HepG2 (cell line): ENCODE data around the gene IL36B. TPM values are rescaled to one million over a fixed set of nuclear protein-coding genes. Genes with fewer than 3 reads are reported as not detected.

ENCODE experiments used
- CREM ChIP-seq, 2 experiments: sonication (generic) in 1 of 2; formaldehyde crosslinking in 1 of 2; IDR thresholded peaks; 2 replicates each; pipeline versions ENCODE4 v1.4.0 to v1.6.1; 2016 to 2020; ENCODE audit warnings: antibody characterized with exemption in 1 of 2, mild to moderate bottlenecking in 1 of 2, missing genetic modification reagents in 1 of 2
- DRAP1 ChIP-seq: IDR thresholded peaks from 2 replicates; pipeline ENCODE4 v1.6.1; 2016; ENCODE audit warnings: missing genetic modification reagents, missing compliant biosample characterization
- FOXP1 ChIP-seq, 2 experiments: fragments of 450-650 bp in 1 of 2; IDR thresholded peaks; 2 replicates each; pipeline ENCODE4 v1.6.1; 2017 to 2018; ENCODE audit warnings: antibody characterized with exemption in 1 of 2
- HDAC6 ChIP-seq: fragments of 200-600 bp; sonication (generic); IDR thresholded peaks from 2 replicates; pipeline ENCODE4 v1.7.0; 2017; ENCODE audit warnings: mild to moderate bottlenecking, antibody characterized with exemption, low read length, low read depth
- HES4 ChIP-seq: sonication (generic); formaldehyde crosslinking; IDR thresholded peaks from 2 replicates; pipeline ENCODE4 v1.9.0; 2021; ENCODE audit warnings: mild to moderate bottlenecking, missing genetic modification reagents, borderline replicate concordance
- KAT7 ChIP-seq: IDR thresholded peaks from 2 replicates; pipeline ENCODE4 v1.6.1; 2018; ENCODE audit warnings: borderline replicate concordance, missing compliant biosample characterization
- MBNL3 ChIP-seq: fragments of 250-450 bp; sonication (Bioruptor Pico); conservative IDR thresholded peaks from 2 replicates; pipeline ENCODE4 v1.8.0; 2022; ENCODE audit warnings: mild to moderate bottlenecking, inconsistent platforms
- PPARG ChIP-seq: conservative IDR thresholded peaks from 2 replicates; pipeline ENCODE4 v1.6.1; 2016; ENCODE audit warnings: missing biosample characterization, missing genetic modification reagents
- TFAP4 ChIP-seq: sonication (generic); IDR thresholded peaks from 2 replicates; pipeline ENCODE4 v1.6.1; 2016; ENCODE audit warnings: low read depth, borderline replicate concordance
- ZHX1 ChIP-seq: sonication (generic); formaldehyde crosslinking; IDR thresholded peaks from 2 replicates; pipeline ENCODE4 v1.8.1; 2022; ENCODE audit warnings: low read depth, mild to moderate bottlenecking, missing genetic modification reagents
- ZNF773 ChIP-seq: sonication (generic); formaldehyde crosslinking; IDR thresholded peaks from 2 replicates; pipeline ENCODE4 v1.4.0; 2020; ENCODE audit warnings: missing genetic modification reagents, borderline replicate concordance
- polyA plus RNA-seq, 8 experiments: library from polyadenylated mRNA; depleted of rRNA in 3 of 8; stranded (reverse) in 7 of 8; unstranded in 1 of 8; fragments of >200 nt; fragmentation: Illumina TruSeq in 4 of 8; extraction: Trizol in 4 of 8; gene quantifications; 2 replicates each; pipeline versions ENCODE4 v1.2.1 to v1.2.3, GENCODE V29; 2011 to 2016; ENCODE audit warnings: low read depth in 4 of 8, missing spikeins in 1 of 8, mixed read lengths in 1 of 8; ENCODE audit not compliant: insufficient read depth in 1 of 8
- total RNA-seq, 5 experiments: library from RNA; depleted of rRNA; stranded (reverse); fragments of >200 nt; fragmentation: Illumina TruSeq; extraction: Trizol; gene quantifications; 2 replicates each; pipeline ENCODE4 v1.2.3, GENCODE V29; 2016; ENCODE audit warnings: low read depth in 1 of 5

IL36B gene
- total and polyA plus RNA-seq, 2 of the 13 experiments (the other 11 are each of a cell fraction or from before 2014, with no cell fraction given): not detected

DNA sequence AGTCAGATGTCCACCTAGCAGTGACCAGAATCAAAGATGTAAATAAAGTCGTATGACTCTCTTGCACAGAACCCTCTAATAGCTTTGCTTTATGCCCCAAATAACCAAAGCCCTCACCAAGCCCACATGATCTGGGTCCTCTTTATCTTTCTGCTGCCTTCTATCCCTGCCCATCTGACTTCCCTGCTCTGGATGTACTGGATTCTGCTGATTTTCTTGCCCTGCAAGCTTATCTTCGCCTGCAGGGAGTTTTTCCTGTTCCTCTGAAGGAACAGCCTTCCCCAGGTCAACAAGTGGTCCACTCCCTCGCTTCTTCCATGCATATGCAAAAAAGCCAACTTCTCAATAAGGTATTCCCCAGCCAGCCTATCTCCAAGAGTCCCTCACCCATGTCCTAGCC is 18.7 kb downstream of the IL36B start (continued):
- TF ChIP-seq MBNL3: no peak
- no peak for TF ChIP-seq ZNF773
- TF ChIP-seq HES4 (CRISPR knock-in tag): no peak
- TF ChIP-seq HDAC6: no peak
- TF ChIP-seq CREM (IDR thresholded peaks at IDR 0.05): no peak
- TF ChIP-seq CREM (CRISPR knock-in tag; IDR thresholded peaks at IDR 0.05): no peak
- no peak for TF ChIP-seq PPARG (CRISPR knock-in tag)
- no peak for TF ChIP-seq TFAP4
- no peak for TF ChIP-seq KAT7
- no peak for TF ChIP-seq FOXP1 (IDR thresholded peaks at IDR 0.05)
- TF ChIP-seq FOXP1 (CRISPR knock-in tag; IDR thresholded peaks at IDR 0.05): no peak
- no peak for TF ChIP-seq ZHX1 (CRISPR knock-in tag)
- TF ChIP-seq DRAP1 (CRISPR knock-in tag): no peak
